Spinal cord (tissue), 10 donors: ENCODE measurements around the gene CHRNA1. TPM values are rescaled to one million over a fixed set of nuclear protein-coding genes. Genes with fewer than 3 reads are reported as not detected.

Experiments
- DNase-seq, 6 donors: peaks; one replicate each; pipeline versions ENCODE4 v3.0.0 to v3.0.0-alpha.2; 2013 to 2015; ENCODE audit warnings: low spot score in 6 of 6, low read depth in 4 of 6
- H3K27ac ChIP-seq: one replicate; pipeline ENCODE4 v1.5.1; 2013; ENCODE audit warnings: low read depth, low read length, control low read depth
- H3K27me3 ChIP-seq: one replicate; pipeline ENCODE4 v1.6.1; 2013; ENCODE audit warnings: low read length; ENCODE audit not compliant: control insufficient read depth, insufficient read depth
- H3K36me3 ChIP-seq: one replicate; pipeline ENCODE4 v1.6.1; 2013; ENCODE audit warnings: low read length; ENCODE audit not compliant: control insufficient read depth, insufficient read depth
- H3K4me1 ChIP-seq: one replicate; pipeline ENCODE4 v1.6.1; 2013; ENCODE audit warnings: low read length; ENCODE audit not compliant: control insufficient read depth, insufficient read depth
- H3K4me3 ChIP-seq: one replicate; pipeline ENCODE4 v1.5.1; 2013; ENCODE audit warnings: low read depth, low read length, control low read depth
- H3K9me3 ChIP-seq: one replicate; pipeline ENCODE4 v1.6.1; 2013; ENCODE audit warnings: low read length; ENCODE audit not compliant: control insufficient read depth, insufficient read depth
- WGBS: methylation state at CpG from one replicate; pipeline ENCODE4 v1.1.5; 2013; ENCODE audit warnings: missing lambda C conversion rate; ENCODE audit not compliant: insufficient coverage; 5-methylcytosine and 5-hydroxymethylcytosine counted together
- polyA plus RNA-seq, 2 donors: library from polyadenylated mRNA; unstranded; fragments of 120-200 nt; gene quantifications; one replicate each; pipeline ENCODE4 v1.2.1, GENCODE V29; 2013; ENCODE audit not compliant: insufficient read length in 2 of 2
- total RNA-seq, 2 donors: library from RNA; depleted of rRNA in 1 of 2; stranded (reverse); fragments of 120-200 nt in 1 of 2; fragments of >200 nt in 1 of 2; gene quantifications; one replicate each; pipeline versions ENCODE4 v1.2.3 to v1.2.4, GENCODE V29; 2013 to 2014
- donor health status: healthy.

CHRNA1 gene
- total and polyA plus RNA-seq, 4 donors, result 0.20 to 0.68 (median 0.22) TPM

DNA sequence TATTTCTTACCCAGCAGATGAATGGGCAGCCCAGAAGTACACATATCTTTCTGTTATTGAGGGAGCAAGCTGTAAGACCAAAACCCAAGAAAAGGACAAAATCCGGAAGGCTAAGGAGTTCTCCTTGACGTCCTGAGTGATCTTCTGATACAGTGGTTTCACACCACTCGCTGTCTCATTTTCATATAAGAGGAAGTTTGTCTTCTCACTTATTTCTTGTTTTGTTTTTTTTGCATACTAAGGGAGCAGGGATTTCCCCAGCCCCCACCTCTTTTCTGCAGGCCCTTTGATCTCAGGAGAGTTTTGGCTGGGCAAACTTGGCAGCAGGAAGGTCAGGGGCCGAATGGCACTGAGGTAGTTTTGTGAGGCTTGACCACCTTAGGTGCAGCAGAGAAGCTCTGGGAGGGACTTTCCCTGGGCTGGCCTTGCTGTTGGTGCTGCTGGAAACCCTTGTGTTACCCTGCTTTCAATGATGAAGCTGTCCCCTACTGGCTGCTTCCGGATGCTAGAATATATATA is 13.3 kb downstream of the CHRNA1 start:
- WGBS, result 67% methylated on average over 1 of the region's 5 CpGs
- H3K27ac ChIP-seq, result no peak overlapping the region
- no peaks in the 10 kb centered on the region for H3K4me1 ChIP-seq
- H3K36me3 ChIP-seq, result no peaks in the 10 kb centered on the region
- H3K4me3 ChIP-seq, result no peak overlapping the region
- no peaks in the 10 kb centered on the region for H3K9me3 ChIP-seq
- no peaks in the 10 kb centered on the region for H3K27me3 ChIP-seq
- no peak for DNase-seq

DNA sequence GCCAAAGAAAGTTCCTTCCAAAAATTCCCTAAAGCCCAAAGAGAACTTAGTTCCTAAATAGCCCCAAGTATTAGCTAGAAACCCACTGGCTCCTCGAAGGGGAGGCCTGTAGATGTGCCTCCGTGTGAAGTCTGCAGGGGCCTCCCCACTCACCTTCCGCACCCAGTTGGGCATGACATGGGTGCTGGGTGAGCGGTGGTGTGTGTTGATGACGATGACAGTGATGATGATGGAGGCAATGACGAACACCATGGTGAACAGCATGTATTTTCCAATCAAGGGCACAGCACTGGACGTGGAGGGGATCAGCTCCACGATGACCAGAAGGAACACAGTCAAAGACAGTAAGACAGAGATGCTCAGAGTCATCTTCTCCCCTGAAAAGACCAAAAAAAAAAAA is 14.5 kb downstream of the CHRNA1 start:
- DNase-seq, result no peak
- Histone ChIP-seq H3K36me3 (no peaks in the 10 kb centered on the region), H3K4me3 (no peak overlapping the region), H3K27ac (no peak overlapping the region), H3K9me3 (no peaks in the 10 kb centered on the region), H3K4me1 (no peaks in the 10 kb centered on the region), H3K27me3 (no peaks in the 10 kb centered on the region)
- WGBS, result 86% methylated on average over 7 of the region's 8 CpGs

DNA sequence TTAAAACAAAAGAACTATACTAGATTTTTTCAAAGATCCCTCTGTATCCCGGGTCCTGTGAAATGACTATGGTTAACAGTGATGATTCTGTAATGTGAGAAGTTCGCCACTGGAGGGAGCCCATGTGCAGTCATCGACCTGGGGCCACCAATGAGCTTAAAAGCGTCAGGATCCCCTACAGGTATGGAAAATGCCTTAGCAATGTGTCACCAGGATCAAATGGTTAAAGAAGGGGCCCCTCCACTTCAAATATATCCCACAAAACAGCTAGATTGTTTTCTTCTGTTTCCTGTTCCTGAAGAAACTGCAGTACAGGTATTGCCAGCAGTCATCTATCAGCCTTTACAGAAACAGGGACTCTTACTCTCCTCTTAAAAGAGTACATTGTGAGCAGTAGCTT is 15.3 kb downstream of the CHRNA1 start:
- WGBS, result 5% methylated on average over 3 of the region's 4 CpGs
- DNase-seq, result peak in 5 of 6 donors; percentile 45 to 91 (median 58)
- no peak overlapping the region for H3K27ac ChIP-seq

DNA sequence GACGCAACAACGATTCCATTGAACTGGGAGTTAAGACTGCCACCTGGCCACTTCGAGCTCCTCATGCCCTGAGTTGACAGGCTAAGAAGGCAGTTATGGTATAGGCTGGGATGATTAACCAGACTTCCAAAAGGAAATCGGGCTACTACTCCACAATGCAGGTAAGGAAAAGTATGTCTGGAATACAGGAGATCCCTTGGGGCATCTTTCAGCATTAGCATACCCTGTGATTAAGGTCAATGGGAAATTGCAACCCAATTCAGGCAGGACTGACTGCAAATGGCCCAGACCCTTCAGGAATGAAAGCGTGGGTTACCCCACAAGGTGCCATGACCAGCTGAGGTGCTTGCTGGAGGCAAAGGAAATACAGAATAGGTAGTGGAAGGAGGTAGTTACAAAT is 19.1 kb downstream of the CHRNA1 start:
- Histone ChIP-seq H3K4me3 (no peak overlapping the region), H3K9me3 (no peaks in the 10 kb centered on the region), H3K36me3 (no peaks in the 10 kb centered on the region), H3K27ac (no peak overlapping the region), H3K27me3 (no peaks in the 10 kb centered on the region), H3K4me1 (no peaks in the 10 kb centered on the region)
- WGBS, result 92% methylated on average over 5 of the region's 5 CpGs
- DNase-seq, result no peak

More for the DNA sequence above, 15.3 kb downstream of the CHRNA1 start:
- no peaks in the 10 kb centered on the region for H3K27me3 ChIP-seq
- H3K36me3 ChIP-seq, result no peaks in the 10 kb centered on the region
- no peaks in the 10 kb centered on the region for H3K4me1 ChIP-seq
- no peaks in the 10 kb centered on the region for H3K9me3 ChIP-seq
- H3K4me3 ChIP-seq, result no peak overlapping the region

DNA sequence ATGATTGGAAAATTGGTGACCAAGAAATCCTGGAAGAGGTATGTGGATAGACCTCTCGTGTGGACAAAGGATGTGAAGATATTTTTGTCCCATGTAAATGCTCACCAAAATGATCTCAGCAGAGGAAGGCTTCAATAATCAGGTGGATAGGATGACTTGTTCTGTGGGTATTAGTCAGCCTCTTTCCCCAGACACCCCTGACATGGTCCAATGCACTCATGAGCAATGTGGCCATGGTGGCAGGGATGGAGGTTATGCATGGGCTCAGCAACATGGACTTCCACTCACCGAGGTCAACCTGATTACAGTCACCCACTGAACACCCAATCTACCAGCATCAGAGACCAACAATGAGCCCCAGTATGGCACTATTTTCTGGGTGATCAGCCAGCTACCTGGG is 20.2 kb downstream of the CHRNA1 start:
- Histone ChIP-seq H3K27ac (no peak overlapping the region), H3K9me3 (no peaks in the 10 kb centered on the region), H3K4me1 (no peaks in the 10 kb centered on the region), H3K36me3 (no peaks in the 10 kb centered on the region), H3K4me3 (no peak overlapping the region), H3K27me3 (no peaks in the 10 kb centered on the region)
- DNase-seq, result no peak
- 75% methylated on average over 1 of the region's 2 CpGs for WGBS

DNA sequence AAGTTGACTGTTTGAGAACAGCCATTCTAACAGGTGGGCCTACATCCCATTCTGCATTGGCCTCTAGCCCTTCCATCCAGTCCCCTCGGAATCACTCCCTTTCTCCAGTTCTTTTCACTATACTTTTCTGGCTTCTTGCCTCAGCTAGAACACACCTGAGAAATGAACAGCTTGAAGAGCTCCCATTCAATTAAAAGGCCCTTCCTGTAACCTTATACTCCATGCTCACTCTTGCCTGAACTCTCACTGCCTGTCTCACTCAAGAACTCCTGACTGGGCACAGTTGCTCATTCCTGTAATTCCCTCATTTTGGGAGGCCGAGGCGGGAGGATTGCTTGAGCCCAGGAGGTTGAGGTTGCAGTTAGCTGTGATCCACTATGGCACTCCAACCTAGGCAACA is 23.6 kb downstream of the CHRNA1 start:
- Histone ChIP-seq H3K36me3 (no peaks in the 10 kb centered on the region), H3K9me3 (no peaks in the 10 kb centered on the region), H3K4me1 (no peaks in the 10 kb centered on the region), H3K27me3 (no peaks in the 10 kb centered on the region), H3K4me3 (no peak overlapping the region), H3K27ac (no peak overlapping the region)
- 95% methylated on average over 1 of the region's 3 CpGs for WGBS
- DNase-seq, result no peak

DNA sequence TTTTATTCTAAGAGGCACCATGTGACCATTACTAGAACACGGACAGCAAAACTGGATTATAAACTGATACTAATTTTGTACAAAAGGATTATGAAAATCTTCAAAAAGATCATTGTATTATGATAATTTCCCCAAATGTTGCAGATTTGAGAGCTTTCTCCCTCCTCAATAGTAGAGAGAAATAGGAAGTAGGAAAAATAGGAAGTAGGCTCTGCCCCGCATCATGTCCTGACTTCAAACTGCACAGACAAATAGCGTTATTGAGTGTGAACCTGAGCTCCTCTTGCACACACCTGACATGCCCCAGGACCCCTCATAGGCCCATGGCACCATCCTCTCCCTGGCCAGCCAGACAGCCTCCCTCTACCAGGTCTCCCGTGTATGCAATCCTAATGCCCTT is 25.4 kb downstream of the CHRNA1 start:
- Histone ChIP-seq H3K27ac (no peak overlapping the region), H3K4me1 (no peaks in the 10 kb centered on the region), H3K4me3 (no peak overlapping the region), H3K9me3 (no peaks in the 10 kb centered on the region), H3K36me3 (no peaks in the 10 kb centered on the region), H3K27me3 (no peaks in the 10 kb centered on the region)
- no peak for DNase-seq
- WGBS, result 100% methylated on average over 2 of the region's 4 CpGs

DNA sequence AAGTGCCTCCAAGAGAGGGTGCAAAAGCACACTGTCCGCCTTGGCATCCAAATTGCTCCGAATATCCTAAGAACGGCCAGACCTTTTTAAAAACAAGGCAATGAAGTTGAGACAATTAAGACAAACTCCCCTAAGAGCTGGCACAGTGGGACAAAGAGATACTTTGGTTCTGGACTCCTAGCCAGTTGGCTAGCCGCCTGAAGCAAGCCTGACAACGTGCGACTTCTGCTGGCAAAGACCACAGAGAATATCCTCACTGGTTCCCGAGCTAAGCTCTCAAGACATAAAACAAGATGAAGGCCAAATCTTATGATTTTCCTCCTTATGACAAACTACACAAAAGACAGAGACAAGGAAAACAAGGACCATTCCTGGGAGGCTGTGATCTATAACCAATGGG is 32.7 kb downstream of the CHRNA1 start:
- 38% methylated on average over 6 of the region's 7 CpGs for WGBS
- H3K27me3 ChIP-seq, result peaks cover 30% of the 10 kb centered on the region
- H3K9me3 ChIP-seq, result no peaks in the 10 kb centered on the region
- peaks cover 13% of the 10 kb centered on the region for H3K4me1 ChIP-seq
- peak in 2 of 6 donors; percentile 51 to 81 for DNase-seq
- no peaks in the 10 kb centered on the region for H3K36me3 ChIP-seq
- H3K27ac ChIP-seq, result no peak overlapping the region
- no peak overlapping the region for H3K4me3 ChIP-seq

DNA sequence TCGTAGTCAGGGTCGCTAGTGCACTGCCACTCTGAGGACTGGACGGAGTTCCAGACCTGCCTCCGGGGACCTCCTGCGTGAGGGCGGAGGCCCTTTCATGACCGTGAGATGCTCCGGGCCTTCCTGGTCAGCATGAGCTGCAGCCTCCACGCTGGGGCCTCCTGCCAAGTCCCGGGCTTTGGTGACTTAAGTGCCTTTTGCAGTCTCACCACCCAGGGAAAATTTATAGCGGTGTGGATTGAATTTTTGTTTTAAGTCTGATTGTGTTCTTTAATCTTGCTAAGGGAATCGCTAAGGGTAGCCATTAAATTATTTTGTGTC is 33.6 kb downstream of the CHRNA1 start:
- peaks cover 13% of the 10 kb centered on the region for H3K4me1 ChIP-seq
- DNase-seq, result no peak
- WGBS, result 70% methylated on average over 11 of the region's 12 CpGs
- H3K36me3 ChIP-seq, result no peaks in the 10 kb centered on the region
- peaks cover 30% of the 10 kb centered on the region for H3K27me3 ChIP-seq
- no peak overlapping the region for H3K4me3 ChIP-seq
- H3K9me3 ChIP-seq, result no peaks in the 10 kb centered on the region
- no peak overlapping the region for H3K27ac ChIP-seq

DNA sequence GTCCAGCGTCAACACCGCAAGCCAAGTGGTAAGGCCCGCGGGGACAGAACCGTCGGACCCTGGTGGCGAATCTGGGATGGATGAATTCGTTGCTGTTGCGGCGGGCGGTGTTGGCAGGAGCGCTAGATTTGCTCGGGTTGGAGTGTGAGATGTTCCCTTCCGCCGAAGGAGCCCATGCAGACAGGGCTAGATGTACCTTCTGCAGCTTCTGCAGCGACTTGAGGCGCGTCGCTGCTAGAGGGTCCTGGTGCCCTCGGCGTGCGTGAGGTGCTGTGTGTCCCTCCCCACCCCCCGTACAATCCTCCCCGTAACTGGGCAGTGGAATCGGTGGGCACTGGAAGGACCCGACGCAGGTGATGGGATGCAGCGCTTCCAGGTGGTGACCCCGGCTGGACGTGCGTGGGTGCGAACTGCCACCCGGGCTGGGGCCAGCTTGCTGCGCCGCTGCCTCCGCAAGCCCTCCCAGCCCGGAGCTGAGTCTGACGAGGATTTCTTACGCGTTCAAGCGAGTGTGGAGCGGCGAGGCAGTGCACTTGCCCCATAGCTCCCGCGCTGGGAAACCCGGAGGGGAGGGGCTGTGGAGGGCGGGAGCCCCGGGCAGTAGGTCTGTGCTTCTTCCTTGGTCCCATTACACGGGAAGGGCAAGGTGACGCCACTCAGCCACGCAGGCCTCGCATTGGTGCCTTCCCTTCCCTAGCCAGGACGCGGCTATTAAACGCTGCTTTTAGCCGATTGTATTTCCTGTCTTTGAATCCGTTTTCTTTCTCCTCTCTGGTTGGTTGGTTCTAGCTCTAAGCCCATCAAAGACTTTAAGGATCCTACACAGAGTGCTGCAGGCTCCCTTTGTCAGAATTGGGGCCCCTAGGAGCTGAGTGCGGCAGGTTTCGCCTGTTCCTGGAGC is 34.2 kb downstream of the CHRNA1 start:
- Histone ChIP-seq H3K4me1 (peaks cover 13% of the 10 kb centered on the region), H3K27ac (no peak overlapping the region), H3K4me3 (peak overlapping the region; percentile 58), H3K36me3 (no peaks in the 10 kb centered on the region), H3K9me3 (no peaks in the 10 kb centered on the region), H3K27me3 (peaks cover 30% of the 10 kb centered on the region)
- WGBS, result 6% methylated on average over 58 of the region's 59 CpGs
- peak in 2 of 6 donors; percentile 53 to 57 for DNase-seq
